OCI-LY3 (cell line): ENCODE results near the gene ELAVL3.

Experiments used
- H2AFZ ChIP-seq: fragments of 200-600, 300-600 bp; shearing (Covaris generic); 2 replicates; pipeline ENCODE4 v1.6.0; 2014; ENCODE audit warnings: antibody characterized with exemption, low read depth, low read length
- H3K27ac ChIP-seq: fragments of 200-600, 300-600 bp; sonication (generic); 2 replicates; pipeline ENCODE4 v1.5.1; 2014; ENCODE audit warnings: mild to moderate bottlenecking, low read length, moderate library complexity, mixed read lengths
- H3K27me3 ChIP-seq: fragments of 200-600, 300-600 bp; sonication (generic); 2 replicates; pipeline ENCODE4 v1.6.1; 2014; ENCODE audit warnings: low read depth, low read length, mixed read lengths
- H3K36me3 ChIP-seq: fragments of 200-600, 300-600 bp; sonication (generic); replicated peaks from 2 replicates; pipeline ENCODE3; 2014; ENCODE audit warnings: low read depth, low read length, mixed read lengths
- H3K4me1 ChIP-seq: fragments of 300-600, 200-600 bp; sonication (generic); 2 replicates; pipeline ENCODE4 v1.6.1; 2014; ENCODE audit warnings: low read length, mixed read lengths
- H3K4me2 ChIP-seq: fragments of 200-600, 300-600 bp; sonication (generic); 2 replicates; pipeline ENCODE4 v1.6.1; 2014; ENCODE audit warnings: low read length, mixed read lengths
- H3K4me3 ChIP-seq: fragments of 300-600, 200-600 bp; sonication (generic); 2 replicates; pipeline ENCODE4 v1.5.1; 2014; ENCODE audit warnings: antibody characterized with exemption, mild to moderate bottlenecking, low read length, moderate library complexity
- H3K79me2 ChIP-seq: fragments of 300-600, 200-600 bp; shearing (Covaris generic); 2 replicates; pipeline ENCODE4 v1.6.1; 2014; ENCODE audit warnings: mild to moderate bottlenecking, low read length, mixed read lengths
- H3K9ac ChIP-seq: fragments of 300-600, 200-600 bp; shearing (Covaris generic); 2 replicates; pipeline ENCODE4 v1.6.0; 2014; ENCODE audit warnings: mild to moderate bottlenecking, low read length, moderate library complexity
- H3K9me3 ChIP-seq: fragments of 200-600, 300-600 bp; shearing (Covaris generic); 2 replicates; pipeline ENCODE4 v1.6.1; 2014; ENCODE audit warnings: low read length, mixed read lengths; ENCODE audit not compliant: insufficient read depth
- H4K20me1 ChIP-seq: fragments of 200-600, 300-600 bp; sonication (generic); 2 replicates; pipeline ENCODE4 v1.6.1; 2016; ENCODE audit warnings: low read length, mixed read lengths; ENCODE audit not compliant: insufficient read depth
- EZH2phosphoT487 ChIP-seq: fragments of 200-600 bp; shearing (Covaris generic); IDR thresholded peaks from 2 replicates; pipeline ENCODE4 v1.6.1; 2018; ENCODE audit warnings: antibody characterized with exemption, mixed run types, low read depth
- TF ChIP-seq, protein P1 (sequence below): fragments of 200-600, 300-600 bp; sonication (generic); IDR thresholded peaks from 2 replicates; pipeline ENCODE4 v1.5.1; 2014; ENCODE audit warnings: antibody characterized with exemption, low read length, low read depth

Gene ELAVL3

GRCh38 chr19:11513946-11514345 lies 33.1 kb upstream of the ELAVL3 start:
- Histone ChIP-seq H3K36me3 (peaks cover 10% of the 10 kb centered on the region), H3K27ac (no peak overlapping the region), H3K79me2 (no peaks in the 10 kb centered on the region), H3K9ac (no peak overlapping the region), H3K4me2 (no peak overlapping the region), H3K27me3 (no peaks in the 10 kb centered on the region), H2AFZ (no peak overlapping the region), H3K4me1 (no peaks in the 10 kb centered on the region), H3K9me3 (no peaks in the 10 kb centered on the region), H3K4me3 (no peak overlapping the region), H4K20me1 (no peaks in the 10 kb centered on the region)
- TF ChIP-seq, protein P1, sequence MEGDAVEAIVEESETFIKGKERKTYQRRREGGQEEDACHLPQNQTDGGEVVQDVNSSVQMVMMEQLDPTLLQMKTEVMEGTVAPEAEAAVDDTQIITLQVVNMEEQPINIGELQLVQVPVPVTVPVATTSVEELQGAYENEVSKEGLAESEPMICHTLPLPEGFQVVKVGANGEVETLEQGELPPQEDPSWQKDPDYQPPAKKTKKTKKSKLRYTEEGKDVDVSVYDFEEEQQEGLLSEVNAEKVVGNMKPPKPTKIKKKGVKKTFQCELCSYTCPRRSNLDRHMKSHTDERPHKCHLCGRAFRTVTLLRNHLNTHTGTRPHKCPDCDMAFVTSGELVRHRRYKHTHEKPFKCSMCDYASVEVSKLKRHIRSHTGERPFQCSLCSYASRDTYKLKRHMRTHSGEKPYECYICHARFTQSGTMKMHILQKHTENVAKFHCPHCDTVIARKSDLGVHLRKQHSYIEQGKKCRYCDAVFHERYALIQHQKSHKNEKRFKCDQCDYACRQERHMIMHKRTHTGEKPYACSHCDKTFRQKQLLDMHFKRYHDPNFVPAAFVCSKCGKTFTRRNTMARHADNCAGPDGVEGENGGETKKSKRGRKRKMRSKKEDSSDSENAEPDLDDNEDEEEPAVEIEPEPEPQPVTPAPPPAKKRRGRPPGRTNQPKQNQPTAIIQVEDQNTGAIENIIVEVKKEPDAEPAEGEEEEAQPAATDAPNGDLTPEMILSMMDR, result no peak
- no peak for TF ChIP-seq EZH2phosphoT487

DNA sequence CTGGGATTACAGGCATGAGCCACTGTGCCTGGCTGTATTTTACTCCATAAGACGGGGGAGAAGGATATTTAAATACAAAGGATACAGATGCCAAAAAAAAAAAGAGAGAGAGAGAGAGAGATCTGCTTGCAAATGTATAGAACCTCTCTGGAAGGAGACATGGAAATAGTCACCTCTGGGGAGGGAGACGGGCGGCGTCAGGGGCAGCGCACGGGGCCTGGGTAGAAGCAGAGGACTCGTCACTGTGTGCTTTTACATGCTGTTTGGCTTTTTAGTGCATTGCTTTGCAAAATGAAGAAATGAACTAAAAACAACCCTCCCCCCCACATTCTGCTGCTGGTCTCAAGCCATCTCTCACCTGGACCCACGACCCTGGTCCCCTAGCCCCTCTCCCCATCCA lies 29.6 kb upstream of the ELAVL3 start:
- peaks cover 9% of the 10 kb centered on the region for H3K36me3 ChIP-seq

DNA sequence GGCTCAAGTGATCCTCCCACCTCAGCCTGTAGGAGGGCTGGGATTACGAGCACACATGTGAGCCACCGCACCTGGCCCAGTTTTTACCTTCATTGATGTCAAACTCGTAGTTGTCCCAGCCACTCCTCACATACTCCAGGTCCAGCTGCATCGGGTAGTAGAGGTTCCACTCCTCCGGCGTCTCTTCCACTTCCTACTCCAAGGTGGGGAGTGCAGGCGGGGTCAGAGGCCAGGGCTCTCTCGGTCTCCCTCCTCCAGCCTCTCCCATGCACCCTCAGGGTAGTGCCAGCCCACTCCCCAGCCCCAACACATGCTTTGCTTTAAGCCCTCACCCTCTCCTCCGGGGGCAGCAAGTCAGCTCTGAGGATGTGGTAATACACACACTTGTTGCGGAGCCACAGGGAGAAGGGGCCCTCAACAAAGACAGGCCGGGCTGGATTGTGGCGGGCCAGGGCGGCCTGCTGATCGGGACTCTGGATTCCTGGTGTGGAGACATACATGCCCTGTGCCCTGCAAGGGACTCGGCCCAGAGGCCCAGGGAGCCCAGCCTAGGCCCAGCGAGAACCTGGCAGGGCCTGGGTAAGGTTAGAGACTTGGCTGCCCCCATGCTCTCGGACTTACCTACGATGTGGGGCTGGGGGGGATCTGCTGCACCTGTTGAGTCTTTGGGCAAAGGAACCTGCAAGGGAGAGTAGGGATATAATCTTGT lies 26.7 kb upstream of the ELAVL3 start:
- Histone ChIP-seq H3K4me1 (peaks cover 17% of the 10 kb centered on the region), H3K36me3 (peaks cover 4% of the 10 kb centered on the region), H2AFZ (no peak overlapping the region), H3K9me3 (no peaks in the 10 kb centered on the region), H3K9ac (no peak overlapping the region), H3K27me3 (no peaks in the 10 kb centered on the region), H3K79me2 (peaks cover 9% of the 10 kb centered on the region; the same call in 1 of the 2 replicates), H3K27ac (no peak overlapping the region), H3K4me2 (no peak overlapping the region), H3K4me3 (no peak overlapping the region), H4K20me1 (no peaks in the 10 kb centered on the region)
- TF ChIP-seq EZH2phosphoT487, result no peak
- TF ChIP-seq, protein P1, result no peak

More for the DNA sequence above, 29.6 kb upstream of the ELAVL3 start:
- H3K79me2 ChIP-seq, result peaks cover 3% of the 10 kb centered on the region; the same call in 1 of the 2 replicates
- no peaks in the 10 kb centered on the region for H3K9me3 ChIP-seq
- no peak for TF ChIP-seq EZH2phosphoT487
- TF ChIP-seq, protein P1, result no peak
- H3K4me1 ChIP-seq, result peaks cover 11% of the 10 kb centered on the region
- H3K4me2 ChIP-seq, result no peak overlapping the region
- no peaks in the 10 kb centered on the region for H3K27me3 ChIP-seq
- H3K4me3 ChIP-seq, result no peak overlapping the region
- no peaks in the 10 kb centered on the region for H4K20me1 ChIP-seq
- H3K9ac ChIP-seq, result no peak overlapping the region
- H3K27ac ChIP-seq, result no peak overlapping the region
- no peak overlapping the region for H2AFZ ChIP-seq

GRCh38 chr19:11506967-11507366 lies 26.1 kb upstream of the ELAVL3 start:
- no peaks in the 10 kb centered on the region for H3K9me3 ChIP-seq
- peaks cover 17% of the 10 kb centered on the region for H3K4me1 ChIP-seq
- no peaks in the 10 kb centered on the region for H4K20me1 ChIP-seq
- peaks cover 9% of the 10 kb centered on the region; the same call in 1 of the 2 replicates for H3K79me2 ChIP-seq
- H3K9ac ChIP-seq, result 0 out of 2 replicates have a peak overlapping the region, but pooled peaks have one; percentile 57
- no peak overlapping the region for H2AFZ ChIP-seq
- TF ChIP-seq, protein P1, result no peak
- TF ChIP-seq EZH2phosphoT487, result no peak
- peak overlapping the region; percentile 88 for H3K4me2 ChIP-seq
- no peaks in the 10 kb centered on the region for H3K27me3 ChIP-seq
- no peak overlapping the region for H3K27ac ChIP-seq
- H3K36me3 ChIP-seq, result peaks cover 4% of the 10 kb centered on the region
- peak overlapping the region; percentile 79 for H3K4me3 ChIP-seq
